IMR-90 (cell line): ENCODE measurements around the gene MOCS1. TPM values are rescaled to one million over a fixed set of nuclear protein-coding genes. Genes with fewer than 3 reads are reported as not detected.

Experiments used
- ATAC-seq: fragments of 200-7000 bp; cut with Tn5 transposase; 2 replicates; pipeline ENCODE4 v1.9.1; 2020; ENCODE audit warnings: low read depth, mild to moderate bottlenecking, moderate library complexity
- BruUV-seq: library from RNA; stranded (reverse); fragments of 400-500 nt; replicated peaks from 2 replicates; lab custom pipeline; 2021; lab: Mats Ljungman, UMichigan
- CTCF ChIA-PET: fragments of 300-600 bp; formaldehyde crosslinking; extraction: SDS; loops from one replicate; lab custom pipeline; 2021; ENCODE audit warnings: antibody characterized with exemption; lab: Yijun Ruan, JAX
- POLR2A ChIA-PET: fragments of 300-600 bp; sonication (Branson Sonifier 250); formaldehyde crosslinking; loops from one replicate; lab custom pipeline; 2022; ENCODE audit warnings: antibody characterized with exemption; ENCODE audit not compliant: unreplicated experiment; lab: Charles Lee
- DNase-seq: peaks from one replicate; pipeline ENCODE4 v3.0.0; 2013
- H2AFZ ChIP-seq: replicated peaks from 2 replicates; pipeline ENCODE3; 2013; ENCODE audit warnings: low read length, mild to moderate bottlenecking; ENCODE audit not compliant: poor library complexity
- H2AK5ac ChIP-seq: 2 replicates; pipeline ENCODE4 v1.6.1; 2013; ENCODE audit warnings: low read depth, low read length, inconsistent platforms
- H2AK9ac ChIP-seq: replicated peaks from 2 replicates; pipeline ENCODE3; 2013; ENCODE audit warnings: mild to moderate bottlenecking, low read depth, low read length, moderate library complexity; ENCODE audit not compliant: poor library complexity
- H2BK120ac ChIP-seq: 2 replicates; pipeline ENCODE4 v1.6.1; 2013; ENCODE audit warnings: low read depth, low read length, inconsistent platforms
- H2BK15ac ChIP-seq: 3 replicates; pipeline ENCODE4 v1.6.1; 2013; ENCODE audit warnings: low read depth, low read length, inconsistent platforms
- H2BK20ac ChIP-seq: 2 replicates; pipeline ENCODE4 v1.6.1; 2013; ENCODE audit warnings: low read depth, mild to moderate bottlenecking, inconsistent platforms, low read length, moderate library complexity
- H2BK5ac ChIP-seq: 2 replicates; pipeline ENCODE4 v1.6.1; 2013; ENCODE audit warnings: mild to moderate bottlenecking, low read depth, low read length, inconsistent platforms; ENCODE audit not compliant: poor library complexity, severe bottlenecking
- H3K14ac ChIP-seq: replicated peaks from 2 replicates; pipeline ENCODE4 v1.6.1; 2013; ENCODE audit warnings: low read depth, low read length, inconsistent platforms
- H3K18ac ChIP-seq: 2 replicates; pipeline ENCODE4 v1.6.1; 2013; ENCODE audit warnings: low read depth, low read length, control low read depth
- H3K23ac ChIP-seq: 2 replicates; pipeline ENCODE4 v1.6.1; 2013; ENCODE audit warnings: low read depth, low read length, inconsistent platforms
- H3K27ac ChIP-seq: 2 replicates; pipeline ENCODE4 v1.5.1; 2013; ENCODE audit warnings: mild to moderate bottlenecking, control low read depth, low read length; ENCODE audit not compliant: insufficient read depth
- H3K27me3 ChIP-seq: 2 replicates; pipeline ENCODE4 v1.6.1; 2013; ENCODE audit warnings: low read length; ENCODE audit not compliant: control insufficient read depth, insufficient read depth
- H3K36me3 ChIP-seq: 2 replicates; pipeline ENCODE4 v1.6.1; 2013; ENCODE audit warnings: low read length, mixed read lengths; ENCODE audit not compliant: control insufficient read depth, insufficient read depth
- H3K4ac ChIP-seq: 2 replicates; pipeline ENCODE4 v1.6.1; 2013; ENCODE audit warnings: low read depth, low read length, inconsistent platforms
- H3K4me1 ChIP-seq: 2 replicates; pipeline ENCODE4 v1.6.1; 2013; ENCODE audit warnings: low read length, mixed read lengths; ENCODE audit not compliant: control insufficient read depth, insufficient read depth
- H3K4me2 ChIP-seq: 2 replicates; pipeline ENCODE4 v1.6.1; 2013; ENCODE audit warnings: low read depth, mild to moderate bottlenecking, control low read depth, low read length, moderate library complexity
- H3K4me3 ChIP-seq: 2 replicates; pipeline ENCODE4 v1.5.1; 2013; ENCODE audit warnings: low read depth, mild to moderate bottlenecking, control low read depth, low read length, moderate library complexity; ENCODE audit not compliant: insufficient read depth
- H3K56ac ChIP-seq: 2 replicates; pipeline ENCODE4 v1.6.1; 2013; ENCODE audit warnings: low read length, inconsistent platforms; ENCODE audit not compliant: insufficient read depth; ENCODE audit errors: extremely low read depth
- H3K79me1 ChIP-seq, 2 experiments: 2 replicates each; pipeline ENCODE4 v1.6.1; 2013; ENCODE audit warnings: low read length in 2 of 2, inconsistent platforms in 1 of 2, low read depth in 1 of 2
- H3K9ac ChIP-seq: 2 replicates; pipeline ENCODE4 v1.6.1; 2013; ENCODE audit warnings: low read depth, low read length, control low read depth
- H3K9me1 ChIP-seq: 2 replicates; pipeline ENCODE4 v1.6.1; 2013; ENCODE audit warnings: low read length, inconsistent platforms; ENCODE audit not compliant: insufficient read depth
- H3K9me3 ChIP-seq: 2 replicates; pipeline ENCODE4 v1.6.1; 2013; ENCODE audit warnings: low read length; ENCODE audit not compliant: control insufficient read depth, insufficient read depth
- H4K20me1 ChIP-seq: 2 replicates; pipeline ENCODE4 v1.6.1; 2013; ENCODE audit warnings: low read length, inconsistent platforms; ENCODE audit not compliant: insufficient read depth
- H4K5ac ChIP-seq: 2 replicates; pipeline ENCODE4 v1.6.1; 2013; ENCODE audit warnings: mild to moderate bottlenecking, low read depth, low read length, control low read depth
- H4K8ac ChIP-seq, 2 experiments: 2 replicates each; pipeline ENCODE4 v1.6.1; 2013; ENCODE audit warnings: low read depth in 2 of 2, low read length in 2 of 2, control low read depth in 1 of 2, inconsistent platforms in 1 of 2
- H4K91ac ChIP-seq: 2 replicates; pipeline ENCODE4 v1.6.1; 2013; ENCODE audit warnings: low read depth, low read length, inconsistent platforms; ENCODE audit not compliant: insufficient read depth
- BHLHE40 ChIP-seq: fragments of 150-350 bp; IDR thresholded peaks from 2 replicates; pipeline ENCODE4 v1.6.1; 2016; ENCODE audit warnings: mild to moderate bottlenecking, low read depth, low read length
- CEBPB ChIP-seq: IDR thresholded peaks from 2 replicates; pipeline ENCODE4 v1.6.1; 2012; ENCODE audit warnings: low read depth, low read length, improper control_type of control experiment
- CHD1 ChIP-seq: IDR thresholded peaks from 2 replicates; pipeline ENCODE4 v1.6.1; 2012; ENCODE audit warnings: low read depth, low read length, improper control_type of control experiment
- ELK1 ChIP-seq: fragments of 150-350 bp; IDR thresholded peaks from 2 replicates; pipeline ENCODE4 v1.6.1; 2016; ENCODE audit warnings: low read depth, mild to moderate bottlenecking, low read length, moderate library complexity, borderline replicate concordance
- FOS ChIP-seq: fragments of 150-350 bp; IDR thresholded peaks from 2 replicates; pipeline ENCODE4 v1.6.1; 2016; ENCODE audit warnings: low read depth, low read length
- MAFK ChIP-seq: IDR thresholded peaks from 2 replicates; pipeline ENCODE4 v1.6.1; 2012; ENCODE audit warnings: low read depth, low read length, improper control_type of control experiment
- MAZ ChIP-seq: IDR thresholded peaks from 2 replicates; pipeline ENCODE4 v1.6.1; 2012; ENCODE audit warnings: low read depth, mild to moderate bottlenecking, low read length, improper control_type of control experiment, moderate library complexity, borderline replicate concordance
- NFE2L2 ChIP-seq: fragments of 150-350 bp; IDR thresholded peaks from 2 replicates; pipeline ENCODE4 v1.6.1; 2016; ENCODE audit warnings: low read depth, mild to moderate bottlenecking, low read length
- POLR2A ChIP-seq: IDR thresholded peaks from 2 replicates; pipeline ENCODE4 v1.6.1; 2012; ENCODE audit warnings: mild to moderate bottlenecking, low read depth, low read length
- RAD21 ChIP-seq: IDR thresholded peaks from 2 replicates; pipeline ENCODE4 v1.6.1; 2012; ENCODE audit warnings: low read length, improper control_type of control experiment
- SMC3 ChIP-seq: fragments of 150-350 bp; IDR thresholded peaks from 2 replicates; pipeline ENCODE4 v1.6.1; 2016; ENCODE audit warnings: low read depth, mild to moderate bottlenecking, antibody characterized with exemption, low read length, moderate library complexity
- WGBS, 2 experiments: methylation state at CpG; one replicate each; pipeline versions ENCODE4 v1.1.5 to v1.1.7; 2013; ENCODE audit warnings: missing lambda C conversion rate in 2 of 2; ENCODE audit not compliant: insufficient read length in 1 of 2; ENCODE audit errors: extremely low coverage in 2 of 2; 5-methylcytosine and 5-hydroxymethylcytosine counted together
- dilution Hi-C: fragments of 300-500 bp; cut with HindIII; formaldehyde crosslinking; loops from one replicate; pipeline ENCODE4 v1.14.3; 2018; ENCODE audit warnings: low sequenced_read_pairs; ENCODE audit not compliant: unreplicated experiment
- in situ Hi-C: fragments of 300-500 bp; cut with MboI; formaldehyde crosslinking; loops from 3 replicates; pipeline ENCODE4 v1.14.3; 2019; ENCODE audit warnings: low sequenced_read_pairs, inconsistent platforms, mixed read lengths
- intact Hi-C: fragments of 100-400 bp; cut with micrococcal nuclease; formaldehyde crosslinking; loops from 2 replicates; pipeline ENCODE4 v1.10.0; 2022
- polyA plus RNA-seq, 3 experiments: library from polyadenylated mRNA; depleted of rRNA; stranded (reverse); fragments of >200 nt; gene quantifications; 2 replicates each; pipeline ENCODE4 v1.2.3, GENCODE V29; 2012; ENCODE audit warnings: low replicate concordance in 1 of 3
- total RNA-seq: library from RNA; depleted of rRNA; stranded (reverse); fragments of >200 nt; gene quantifications from 2 replicates; pipeline ENCODE4 v1.2.3, GENCODE V29; 2012
- TF ChIP-seq, protein P1 (sequence below): conservative IDR thresholded peaks from 2 replicates; pipeline ENCODE4 v1.5.1; 2012; ENCODE audit warnings: mild to moderate bottlenecking, low read depth, low read length, improper control_type of control experiment

Gene MOCS1
- total and polyA plus RNA-seq, 2 of the 4 experiments (the other 2 are of a cell fraction): 5.5 to 9.5 TPM

DNA sequence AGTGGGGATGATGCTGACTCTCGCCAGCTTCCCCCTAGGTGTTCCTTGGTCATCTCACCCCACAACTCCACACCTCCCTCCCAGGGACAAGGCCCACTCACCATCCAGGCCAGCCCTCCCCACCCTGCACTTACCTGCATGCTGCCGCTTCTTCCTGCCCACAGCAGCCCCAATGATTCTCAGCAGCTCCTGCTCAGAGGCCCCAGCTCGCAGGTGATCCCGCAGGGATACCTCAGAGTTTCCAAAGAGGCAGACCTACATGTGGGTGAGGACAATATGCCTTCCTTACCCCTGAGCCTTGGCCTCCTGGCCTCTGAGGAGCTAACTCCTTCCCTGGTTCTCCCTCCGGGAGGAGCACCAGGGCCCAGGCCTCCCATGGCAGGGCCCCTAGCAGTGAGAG is 24.6 kb downstream of the MOCS1 start:
- H2BK20ac ChIP-seq: no peak overlapping the region
- in situ Hi-C loops (no loop called here), intact Hi-C loops (loop anchor here (10.0 kb wide), 1 partner anchor 395 kb away; no protein-coding TSS in a partner anchor), dilution Hi-C loops (no loop called here)
- no peak overlapping the region for H2BK5ac ChIP-seq
- H3K9me1 ChIP-seq: peaks cover 6% of the 10 kb centered on the region; the same call in 1 of the 2 replicates
- no peak overlapping the region for H4K91ac ChIP-seq
- no peaks in the 10 kb centered on the region for H3K79me1 ChIP-seq
- no peak overlapping the region for H4K5ac ChIP-seq
- ATAC-seq (no peak), DNase-seq (no peak)
- ChIA-PET POLR2A (no interaction called here), CTCF (no interaction called here)
- BruUV-seq: no TSS peak
- H3K4me3 ChIP-seq: no peak overlapping the region
- TF ChIP-seq ELK1: no peak
- no peak for TF ChIP-seq BHLHE40
- TF ChIP-seq, protein P1, sequence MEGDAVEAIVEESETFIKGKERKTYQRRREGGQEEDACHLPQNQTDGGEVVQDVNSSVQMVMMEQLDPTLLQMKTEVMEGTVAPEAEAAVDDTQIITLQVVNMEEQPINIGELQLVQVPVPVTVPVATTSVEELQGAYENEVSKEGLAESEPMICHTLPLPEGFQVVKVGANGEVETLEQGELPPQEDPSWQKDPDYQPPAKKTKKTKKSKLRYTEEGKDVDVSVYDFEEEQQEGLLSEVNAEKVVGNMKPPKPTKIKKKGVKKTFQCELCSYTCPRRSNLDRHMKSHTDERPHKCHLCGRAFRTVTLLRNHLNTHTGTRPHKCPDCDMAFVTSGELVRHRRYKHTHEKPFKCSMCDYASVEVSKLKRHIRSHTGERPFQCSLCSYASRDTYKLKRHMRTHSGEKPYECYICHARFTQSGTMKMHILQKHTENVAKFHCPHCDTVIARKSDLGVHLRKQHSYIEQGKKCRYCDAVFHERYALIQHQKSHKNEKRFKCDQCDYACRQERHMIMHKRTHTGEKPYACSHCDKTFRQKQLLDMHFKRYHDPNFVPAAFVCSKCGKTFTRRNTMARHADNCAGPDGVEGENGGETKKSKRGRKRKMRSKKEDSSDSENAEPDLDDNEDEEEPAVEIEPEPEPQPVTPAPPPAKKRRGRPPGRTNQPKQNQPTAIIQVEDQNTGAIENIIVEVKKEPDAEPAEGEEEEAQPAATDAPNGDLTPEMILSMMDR: no peak
- TF ChIP-seq MAZ: no peak
- no peak for TF ChIP-seq MAFK
- TF ChIP-seq CHD1: no peak
- no peak for TF ChIP-seq NFE2L2
- no peak for TF ChIP-seq SMC3
- TF ChIP-seq FOS: no peak
- TF ChIP-seq POLR2A: no peak
- no peak for TF ChIP-seq RAD21
- no peak for TF ChIP-seq CEBPB
- peaks cover 34% of the 10 kb centered on the region for H3K36me3 ChIP-seq
- 100% methylated on average over 3 of the region's 5 CpGs; no CpG with 5 or more reads in 1 of the 2 experiments for WGBS, 2 experiments
- no peak overlapping the region for H2BK120ac ChIP-seq
- no peaks in the 10 kb centered on the region for H3K27me3 ChIP-seq
- no peak overlapping the region for H3K9ac ChIP-seq
- no peak overlapping the region for H3K27ac ChIP-seq
- H3K9me3 ChIP-seq: no peaks in the 10 kb centered on the region
- no peak overlapping the region for H3K4ac ChIP-seq
- no peaks in the 10 kb centered on the region for H3K4me1 ChIP-seq
- H3K4me2 ChIP-seq: no peak overlapping the region
- no peak overlapping the region for H3K14ac ChIP-seq
- H3K18ac ChIP-seq: no peak overlapping the region
- no peaks in the 10 kb centered on the region for H4K20me1 ChIP-seq
- no peak overlapping the region for H3K23ac ChIP-seq
- H2AK5ac ChIP-seq: no peak overlapping the region
- no peak overlapping the region for H2AK9ac ChIP-seq
- no peak overlapping the region for H3K56ac ChIP-seq
- no peak overlapping the region for H4K8ac ChIP-seq
- H2AFZ ChIP-seq: no peak overlapping the region
- no peak overlapping the region for H2BK15ac ChIP-seq
